ENCODE results near the gene ACKR3. TPM values are rescaled to one million over a fixed set of nuclear protein-coding genes. Genes with fewer than 3 reads are reported as not detected.
A peak's percentile ranks its signal among the peaks of the same experiment; 100 is the strongest.

The ACKR3 gene
- total RNA-seq, 2 experiments from 2014 or later = 0.45 to 0.49 TPM

DNA sequence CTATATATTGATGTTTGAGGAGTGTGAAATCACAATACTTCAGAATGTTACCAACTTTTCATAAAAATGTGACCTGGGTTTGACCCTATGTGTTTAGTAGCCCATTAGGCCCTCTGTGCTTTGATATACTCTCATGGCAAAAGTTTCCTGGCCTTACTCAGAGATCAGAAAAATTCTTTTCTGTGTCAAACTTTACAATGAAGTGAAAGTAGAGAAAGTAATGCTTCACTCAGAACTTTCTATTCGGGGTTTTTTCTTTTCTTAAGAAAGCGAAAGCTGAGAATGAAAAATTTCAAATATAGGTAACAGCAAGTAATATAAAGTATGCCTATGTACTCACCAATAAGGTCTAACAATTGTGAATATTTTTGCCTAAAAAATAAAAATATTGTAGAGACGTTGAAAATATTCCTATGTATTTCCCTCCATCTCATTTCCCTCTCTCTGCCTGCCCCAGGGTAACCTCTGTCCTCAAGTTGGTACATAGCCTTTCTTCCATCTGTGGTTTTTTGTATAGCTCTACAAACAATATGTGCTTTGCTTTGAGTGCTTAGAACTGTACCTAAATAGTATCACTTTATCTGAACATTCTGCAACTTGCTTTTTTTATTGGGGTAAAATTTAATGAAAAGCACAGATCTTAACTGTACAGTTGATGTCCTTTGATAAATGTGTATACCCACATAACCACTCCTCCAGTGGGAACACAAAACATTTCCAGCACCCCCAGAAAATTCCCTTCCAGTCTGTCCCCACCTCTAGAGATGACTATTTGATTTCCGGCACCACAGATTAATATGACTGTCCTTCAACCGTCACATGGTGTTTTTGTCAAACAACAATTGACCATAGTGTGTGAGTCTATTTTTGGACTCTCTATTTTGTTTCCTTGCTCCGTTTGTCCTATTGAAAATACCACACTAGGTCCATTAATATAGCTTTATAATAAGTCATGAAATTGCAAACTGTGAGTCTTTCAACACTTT is 10.3 kb upstream of the ACKR3 start:
- intact Hi-C loops (cut with micrococcal nuclease) = loop anchor here (1.0 kb wide), 2 partner anchors 8 to 9 kb away; no protein-coding TSS in a partner anchor
- Mint-ChIP-seq H3K4me3 (peak overlapping the region; percentile 28), H3K27ac (no peak overlapping the region), H3K9me3 (peaks cover 9% of the 10 kb centered on the region), H3K36me3 (ENCODE audit: low read depth) (peaks cover 9% of the 10 kb centered on the region), H3K27me3 (ENCODE audit: low read depth) (no peaks in the 10 kb centered on the region), H3K4me1 (ENCODE audit: low read depth) (peaks cover 52% of the 10 kb centered on the region)
- DNase-seq = no peak
- CTCF ChIA-PET = interaction anchor here (1.6 to 4.7 kb wide), 2 partner anchors 10 to 47 kb away, joined by 12 to 24 read pairs; partner anchors contain the start of gene ACKR3

DNA sequence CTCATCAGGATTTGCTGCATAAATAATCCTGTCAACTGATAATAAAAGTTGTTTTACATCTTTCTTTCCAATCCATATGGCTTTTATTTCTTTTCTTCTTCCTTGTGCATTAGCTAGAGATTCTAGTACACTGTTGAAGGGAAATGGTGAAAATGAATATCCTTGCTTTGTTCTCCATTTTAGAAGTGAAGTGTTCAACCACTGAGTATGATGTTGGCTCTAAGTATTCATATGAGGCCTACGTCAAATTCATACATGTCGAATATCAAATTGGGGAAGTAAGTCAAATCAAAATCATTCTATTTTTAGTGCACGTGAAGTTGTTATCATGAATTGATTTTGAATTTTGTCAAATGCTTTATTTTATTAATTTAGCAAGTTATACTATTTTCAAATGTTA is 7.8 kb upstream of the ACKR3 start:
- Mint-ChIP-seq H3K36me3 (ENCODE audit: low read depth) (peaks cover 8% of the 10 kb centered on the region), H3K9me3 (no peaks in the 10 kb centered on the region), H3K27ac (no peak overlapping the region), H3K4me3 (no peak overlapping the region), H3K27me3 (ENCODE audit: low read depth) (no peaks in the 10 kb centered on the region), H3K4me1 (ENCODE audit: low read depth) (peaks cover 34% of the 10 kb centered on the region)
- intact Hi-C loops (cut with micrococcal nuclease) = no loop called here
- CTCF ChIA-PET = interaction anchor here (1.2 to 4.7 kb wide), 2 partner anchors 15 to 49 kb away, joined by 4 to 24 read pairs; no protein-coding TSS in a partner anchor
- no peak for DNase-seq

DNA sequence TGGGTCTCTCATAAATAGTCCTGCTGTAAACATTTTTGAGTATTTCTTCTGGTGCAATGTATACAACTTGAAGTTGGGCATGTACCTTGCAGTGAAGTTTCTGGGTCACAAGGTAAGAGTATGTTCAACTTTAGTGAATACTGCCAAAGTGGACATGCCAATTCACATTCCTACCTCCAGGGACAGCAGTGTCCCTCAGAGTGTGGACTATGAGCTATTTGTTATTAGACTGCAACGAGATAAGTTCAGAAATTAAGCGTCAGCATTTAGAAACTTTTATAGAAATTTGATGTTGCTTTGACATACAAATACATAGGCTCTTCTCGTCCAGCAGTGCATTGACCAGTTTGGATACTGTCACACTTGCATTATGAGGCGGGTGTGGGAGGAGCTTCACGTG is 7.2 kb upstream of the ACKR3 start:
- Mint-ChIP-seq H3K27ac (no peak overlapping the region), H3K9me3 (no peaks in the 10 kb centered on the region), H3K27me3 (ENCODE audit: low read depth) (no peaks in the 10 kb centered on the region), H3K4me1 (ENCODE audit: low read depth) (peaks cover 28% of the 10 kb centered on the region), H3K36me3 (ENCODE audit: low read depth) (peaks cover 8% of the 10 kb centered on the region), H3K4me3 (no peak overlapping the region)
- intact Hi-C loops (cut with micrococcal nuclease) = no loop called here
- CTCF ChIA-PET = interaction anchor here (0.7 kb wide), 2 partner anchors 48 to 1911 kb away, joined by 3 to 6 read pairs; no protein-coding TSS in a partner anchor
- no peak for DNase-seq

DNA sequence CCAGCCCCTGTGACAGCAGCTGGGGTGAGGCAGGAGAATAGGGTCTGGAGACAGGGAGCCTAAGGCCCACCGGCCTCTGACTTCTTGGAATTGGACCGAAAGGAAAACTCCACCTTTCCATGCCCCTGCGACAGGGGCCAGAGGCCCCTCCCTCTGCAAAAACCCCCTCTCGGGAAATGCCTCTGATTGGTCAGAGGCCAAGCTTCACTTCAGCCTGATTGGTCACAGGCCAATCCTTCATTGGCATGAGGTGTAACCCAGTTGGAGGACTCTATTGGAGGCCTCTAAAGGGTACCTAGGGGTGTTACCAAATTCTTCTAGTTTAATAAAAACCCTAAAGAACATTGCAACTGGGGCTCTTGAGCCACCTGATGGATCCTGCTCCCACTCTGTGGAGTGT is 5.7 kb upstream of the ACKR3 start:
- no peak for DNase-seq
- H3K4me3 Mint-ChIP-seq = no peak overlapping the region
- intact Hi-C loops (cut with micrococcal nuclease) = no loop called here
- peaks cover 21% of the 10 kb centered on the region for H3K4me1 Mint-ChIP-seq (ENCODE audit: low read depth)
- CTCF ChIA-PET = no interaction called here
- peaks cover 8% of the 10 kb centered on the region for H3K36me3 Mint-ChIP-seq (ENCODE audit: low read depth)
- no peaks in the 10 kb centered on the region for H3K27me3 Mint-ChIP-seq (ENCODE audit: low read depth)
- no peak overlapping the region for H3K27ac Mint-ChIP-seq
- H3K9me3 Mint-ChIP-seq = no peaks in the 10 kb centered on the region

DNA sequence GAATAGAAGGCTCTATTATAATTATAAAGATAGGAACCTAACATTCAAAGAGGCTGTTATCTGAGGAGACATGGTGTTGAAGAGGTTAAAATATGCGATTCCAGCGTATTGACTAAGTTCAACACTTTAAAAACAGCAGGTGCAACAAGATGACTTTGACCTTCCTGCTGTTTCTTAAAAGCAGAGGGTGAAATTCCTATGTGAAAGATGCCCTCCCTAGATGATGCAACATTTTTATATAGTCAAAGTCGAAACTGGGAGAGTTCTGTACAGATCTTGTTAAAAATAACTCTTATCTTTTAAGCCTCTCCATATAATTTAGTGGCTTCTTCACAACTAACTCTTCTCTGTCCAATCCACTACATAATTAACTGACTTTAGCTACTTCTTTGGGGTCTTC is 4.4 kb upstream of the ACKR3 start:
- Mint-ChIP-seq H3K36me3 (ENCODE audit: low read depth) (peaks cover 8% of the 10 kb centered on the region), H3K9me3 (no peaks in the 10 kb centered on the region), H3K4me3 (no peak overlapping the region), H3K27ac (no peak overlapping the region), H3K27me3 (ENCODE audit: low read depth) (no peaks in the 10 kb centered on the region), H3K4me1 (ENCODE audit: low read depth) (peaks cover 17% of the 10 kb centered on the region)
- CTCF ChIA-PET = interaction anchor here (0.7 kb wide), 1 partner anchor 52 kb away, joined by 3 read pairs; no protein-coding TSS in a partner anchor
- intact Hi-C loops (cut with micrococcal nuclease) = loop anchor here (5.0 kb wide), 2 partner anchors 507 to 798 kb away; no protein-coding TSS in a partner anchor
- no peak for DNase-seq

DNA sequence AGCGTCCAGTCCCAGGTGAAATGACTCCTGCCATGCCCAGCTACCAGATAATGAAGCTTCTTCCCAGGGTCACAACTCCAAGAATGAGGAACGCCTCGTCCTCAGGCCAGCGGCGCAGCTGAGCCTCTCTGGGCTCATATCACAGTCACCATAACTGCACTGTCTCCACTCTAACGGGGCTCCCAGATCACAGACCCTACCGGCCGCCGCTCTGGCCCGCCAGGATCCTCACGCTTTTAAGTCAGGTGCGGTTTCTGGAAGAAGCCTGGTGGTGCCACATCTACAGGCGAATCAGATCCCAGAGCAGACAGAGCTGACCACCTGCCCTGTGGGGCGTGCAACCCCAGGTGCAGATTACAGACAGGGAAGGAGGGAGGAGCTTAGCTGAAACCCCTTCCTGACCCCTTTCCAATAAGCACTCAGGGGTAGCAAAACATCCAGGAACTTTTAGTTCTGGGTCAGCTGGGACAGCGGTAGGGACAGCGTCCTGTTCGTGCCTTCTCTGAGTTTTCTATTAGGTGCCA is 3.7 kb upstream of the ACKR3 start:
- no peak for DNase-seq
- Mint-ChIP-seq H3K9me3 (no peaks in the 10 kb centered on the region), H3K27ac (no peak overlapping the region), H3K36me3 (ENCODE audit: low read depth) (peaks cover 8% of the 10 kb centered on the region), H3K27me3 (ENCODE audit: low read depth) (no peaks in the 10 kb centered on the region), H3K4me3 (no peak overlapping the region), H3K4me1 (ENCODE audit: low read depth) (peaks cover 13% of the 10 kb centered on the region)
- intact Hi-C loops (cut with micrococcal nuclease) = loop anchor here (5.0 kb wide), 2 partner anchors 506 to 799 kb away; no protein-coding TSS in a partner anchor
- CTCF ChIA-PET = interaction anchor here (1.0 to 1.1 kb wide), 2 partner anchors 51 to 53 kb away, joined by 3 read pairs; no protein-coding TSS in a partner anchor

DNA sequence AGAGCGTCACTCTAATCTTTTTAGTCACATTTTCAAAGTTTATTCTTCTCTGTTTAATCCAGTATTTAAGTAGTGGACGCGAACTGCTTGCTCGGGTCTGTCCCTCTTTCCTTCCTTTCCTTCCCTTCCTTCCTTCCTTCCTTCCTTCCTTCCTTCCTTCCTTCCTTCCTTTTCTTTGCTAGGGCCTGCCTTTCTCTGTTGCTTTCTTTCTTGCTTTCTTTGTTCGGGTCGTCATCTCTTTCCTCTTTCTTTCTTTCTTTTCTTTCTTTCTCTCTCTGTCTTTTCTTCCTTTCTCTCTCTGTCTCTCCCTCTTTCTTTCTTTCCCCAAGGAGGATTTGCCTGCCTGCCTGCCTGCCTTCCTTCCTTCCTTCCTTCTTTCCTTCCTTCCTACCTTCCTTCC is 3.0 kb upstream of the ACKR3 start:
- Mint-ChIP-seq H3K4me1 (ENCODE audit: low read depth) (peaks cover 13% of the 10 kb centered on the region), H3K4me3 (no peak overlapping the region), H3K9me3 (no peaks in the 10 kb centered on the region), H3K27ac (no peak overlapping the region), H3K36me3 (ENCODE audit: low read depth) (peaks cover 8% of the 10 kb centered on the region), H3K27me3 (ENCODE audit: low read depth) (no peaks in the 10 kb centered on the region)
- no peak for DNase-seq
- intact Hi-C loops (cut with micrococcal nuclease) = loop anchor here (5.0 kb wide), 2 partner anchors 506 to 799 kb away; no protein-coding TSS in a partner anchor
- CTCF ChIA-PET = interaction anchor here (0.6 to 1.1 kb wide), 3 partner anchors 52 to 56 kb away, joined by 3 to 4 read pairs (median 3); no protein-coding TSS in a partner anchor

DNA sequence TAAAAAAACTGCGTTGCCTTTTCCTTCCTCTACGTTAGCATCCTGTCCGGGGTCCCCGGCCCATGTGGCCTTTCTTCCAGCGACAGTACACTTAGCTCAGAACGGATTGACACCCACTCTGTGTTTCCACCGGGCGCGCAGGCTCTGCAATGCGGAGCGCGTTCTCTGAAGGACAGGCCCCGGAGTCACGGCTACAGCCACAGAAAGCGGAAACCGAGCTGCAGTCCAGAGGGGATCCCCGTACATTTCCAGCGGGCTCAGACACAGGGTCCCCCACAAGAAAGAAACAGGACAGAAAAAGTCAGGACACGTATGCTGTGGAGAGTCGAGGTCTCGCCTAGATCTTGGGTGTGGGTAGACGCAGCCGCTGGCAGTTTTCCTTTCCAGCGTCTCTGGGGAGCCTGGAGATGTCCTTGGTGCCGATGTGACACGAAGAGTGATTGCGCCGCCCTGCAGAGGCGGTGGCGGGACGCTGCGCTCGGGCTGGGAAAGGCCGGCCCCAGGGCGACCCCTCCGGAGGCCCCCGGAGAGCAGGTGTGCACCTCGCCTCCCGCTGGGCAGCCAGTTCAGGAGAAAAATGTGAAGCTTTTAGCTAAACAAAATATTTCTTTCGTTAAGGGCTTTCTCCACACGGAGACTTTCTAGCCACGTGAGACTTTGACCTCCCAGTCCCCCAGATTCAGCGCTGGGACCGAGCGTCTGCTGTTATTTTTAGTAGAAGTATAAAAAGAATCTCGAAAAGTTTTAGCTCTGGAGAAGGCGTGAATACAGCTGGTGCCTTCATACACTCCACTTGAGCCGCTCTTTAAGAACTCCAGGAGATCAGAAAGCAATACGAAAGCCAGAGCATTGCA is 1.3 kb upstream of the ACKR3 start:
- Mint-ChIP-seq H3K4me1 (ENCODE audit: low read depth) (peaks cover 13% of the 10 kb centered on the region), H3K9me3 (no peaks in the 10 kb centered on the region), H3K27ac (no peak overlapping the region), H3K27me3 (ENCODE audit: low read depth) (no peaks in the 10 kb centered on the region), H3K4me3 (peak overlapping the region; percentile 63), H3K36me3 (ENCODE audit: low read depth) (peaks cover 3% of the 10 kb centered on the region)
- peak; percentile 52 for DNase-seq
- CTCF ChIA-PET = interaction anchor here (0.7 to 7.7 kb wide), 12 partner anchors 9 to 220 kb away, joined by 3 to 172 read pairs (median 4); no protein-coding TSS in a partner anchor
- intact Hi-C loops (cut with micrococcal nuclease) = loop anchor here (1.0 to 5.0 kb wide), 3 partner anchors 9 to 801 kb away; no protein-coding TSS in a partner anchor

DNA sequence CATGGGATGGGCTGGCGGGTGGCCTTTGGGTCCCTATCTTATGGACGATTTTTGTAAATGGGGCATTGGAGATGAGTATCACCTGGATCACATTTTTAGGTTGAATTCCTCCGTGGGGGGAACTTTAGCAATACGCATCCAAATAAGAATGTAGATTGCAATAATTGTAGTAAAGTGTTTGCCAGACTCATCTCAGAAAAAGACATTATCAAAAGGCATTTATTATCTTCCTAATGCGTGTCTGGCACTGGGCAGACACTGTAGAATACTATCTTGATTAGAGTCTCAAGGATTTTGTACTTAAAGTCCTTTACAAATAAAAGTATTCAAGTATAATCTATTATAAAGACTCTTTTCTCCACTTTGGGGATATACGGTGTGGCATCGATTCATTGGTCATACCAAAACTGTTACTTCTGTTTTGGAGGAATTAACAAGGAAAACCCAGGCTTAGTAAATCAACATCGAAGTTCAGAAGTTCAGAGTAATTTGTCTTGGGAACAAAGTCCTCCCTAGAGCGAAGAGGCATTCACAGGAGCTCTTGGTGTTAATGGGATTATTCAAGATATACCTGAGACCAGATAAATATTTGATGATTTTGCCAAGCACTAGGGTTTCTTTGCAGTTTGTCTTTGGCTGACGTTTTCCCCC is 578 bp upstream of the ACKR3 start:
- H3K36me3 Mint-ChIP-seq (ENCODE audit: low read depth) = peaks cover 3% of the 10 kb centered on the region
- H3K4me1 Mint-ChIP-seq (ENCODE audit: low read depth) = peaks cover 13% of the 10 kb centered on the region
- H3K27ac Mint-ChIP-seq = no peak overlapping the region
- intact Hi-C loops (cut with micrococcal nuclease) = loop anchor here (1.0 to 5.0 kb wide), 6 partner anchors 10 to 802 kb away; no protein-coding TSS in a partner anchor
- H3K27me3 Mint-ChIP-seq (ENCODE audit: low read depth) = no peaks in the 10 kb centered on the region
- CTCF ChIA-PET = interaction anchor here (0.7 to 7.7 kb wide), 19 partner anchors 8 to 442 kb away, joined by 3 to 172 read pairs (median 4); no protein-coding TSS in a partner anchor
- DNase-seq = no peak
- no peaks in the 10 kb centered on the region for H3K9me3 Mint-ChIP-seq
- H3K4me3 Mint-ChIP-seq = peak overlapping the region; percentile 63

DNA sequence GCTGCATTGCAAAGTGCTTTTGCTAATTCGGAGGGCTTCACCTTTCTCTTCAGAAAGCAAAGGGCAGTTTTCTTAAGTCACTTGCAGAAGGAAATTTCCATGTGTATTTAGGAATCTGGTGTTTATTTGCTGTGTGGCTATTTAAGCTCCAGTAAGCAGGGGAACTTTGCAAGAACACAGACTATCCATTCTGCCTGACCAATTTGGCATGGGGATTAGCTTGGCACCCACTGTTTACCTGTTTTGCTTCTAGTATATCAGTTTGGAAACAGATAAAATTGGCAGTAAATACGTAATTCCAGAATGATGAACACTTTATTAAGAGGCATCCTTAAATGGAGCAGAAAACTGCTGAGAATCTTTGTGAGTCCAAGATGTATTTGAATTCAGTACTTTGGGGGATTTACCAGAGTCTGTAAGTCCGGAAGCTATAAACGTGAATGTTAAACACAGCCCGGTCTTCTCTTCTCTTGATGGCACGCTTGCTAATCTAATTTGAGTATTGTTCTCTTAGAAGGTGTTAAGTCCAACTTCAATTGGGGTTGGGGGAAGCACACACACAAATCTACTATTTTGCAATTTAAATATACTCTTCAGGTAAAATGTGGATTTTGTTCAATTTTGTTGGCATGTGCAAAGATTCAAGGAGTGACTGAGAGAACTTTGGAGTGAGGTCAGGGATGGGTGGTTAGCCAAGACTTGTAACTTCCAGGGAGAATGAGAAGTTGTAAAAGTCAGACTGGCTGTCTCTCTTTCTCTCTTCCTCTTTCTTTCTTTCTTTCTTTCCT is 650 bp downstream of the ACKR3 start:
- Mint-ChIP-seq H3K4me3 (no peak overlapping the region), H3K27me3 (ENCODE audit: low read depth) (no peaks in the 10 kb centered on the region), H3K4me1 (ENCODE audit: low read depth) (peaks cover 13% of the 10 kb centered on the region), H3K36me3 (ENCODE audit: low read depth) (peaks cover 3% of the 10 kb centered on the region), H3K9me3 (no peaks in the 10 kb centered on the region), H3K27ac (no peak overlapping the region)
- CTCF ChIA-PET = interaction anchor here (0.6 to 7.7 kb wide), 20 partner anchors 9 to 497 kb away, joined by 3 to 172 read pairs (median 3); a partner anchor contains a TSS
- intact Hi-C loops (cut with micrococcal nuclease) = no loop called here
- no peak for DNase-seq

Measured in activated naive CD4-positive, alpha-beta T cell treated with anti-CD3 and anti-CD28 coated beads for 36 hours (primary cell).